ENCODE results near the gene MDFI.

The MDFI gene, protein sequence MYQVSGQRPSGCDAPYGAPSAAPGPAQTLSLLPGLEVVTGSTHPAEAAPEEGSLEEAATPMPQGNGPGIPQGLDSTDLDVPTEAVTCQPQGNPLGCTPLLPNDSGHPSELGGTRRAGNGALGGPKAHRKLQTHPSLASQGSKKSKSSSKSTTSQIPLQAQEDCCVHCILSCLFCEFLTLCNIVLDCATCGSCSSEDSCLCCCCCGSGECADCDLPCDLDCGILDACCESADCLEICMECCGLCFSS

GRCh38 chr6:41638002-41638934, at the start of gene MDFI:
Gene MDFI, plus strand, starts transcription at chr6:41638468. Its CDS starts 282 bp downstream, at chr6:41638750.
- in situ Hi-C loops (cut with HindIII; ENCODE audit: low sequenced_read_pairs) = no loop called here

GRCh38 chr6:41589223-41589622, 49.0 kb upstream of the MDFI start:
- in situ Hi-C loops (cut with HindIII; ENCODE audit: low sequenced_read_pairs) = no loop called here

GRCh38 chr6:41589636-41590622, 48.3 kb upstream of the MDFI start:
- in situ Hi-C loops (cut with HindIII; ENCODE audit: low sequenced_read_pairs) = no loop called here

- in situ Hi-C loops (cut with HindIII; ENCODE audit: low sequenced_read_pairs) = no loop called here
These were observed 47.1 kb upstream of the MDFI start for GRCh38 chr6:41591122-41591521.

GRCh38 chr6:41591859-41592502, 46.3 kb upstream of the MDFI start:
- in situ Hi-C loops (cut with HindIII; ENCODE audit: low sequenced_read_pairs) = no loop called here

DNA sequence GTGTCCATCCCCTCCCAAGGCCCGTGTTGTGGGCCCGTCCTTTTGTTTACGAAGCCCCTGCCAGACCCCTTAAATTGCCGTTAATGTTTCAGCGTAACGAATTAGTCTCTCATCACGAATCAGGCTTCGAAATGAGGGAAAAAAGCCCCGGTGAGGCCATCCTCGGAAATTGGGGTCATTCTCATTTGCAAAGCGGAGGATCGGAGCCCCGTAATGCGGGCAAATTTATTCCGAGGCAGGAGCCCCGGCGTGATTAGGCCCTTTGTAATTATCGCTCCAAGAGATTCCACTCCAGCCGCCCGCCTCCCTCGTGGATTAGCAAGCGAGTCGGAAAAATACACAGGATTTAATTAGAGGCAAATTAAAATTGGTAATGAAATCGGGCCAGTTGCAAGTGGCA, 44.9 kb upstream of the MDFI start:
- in situ Hi-C loops (cut with HindIII; ENCODE audit: low sequenced_read_pairs) = no loop called here

DNA sequence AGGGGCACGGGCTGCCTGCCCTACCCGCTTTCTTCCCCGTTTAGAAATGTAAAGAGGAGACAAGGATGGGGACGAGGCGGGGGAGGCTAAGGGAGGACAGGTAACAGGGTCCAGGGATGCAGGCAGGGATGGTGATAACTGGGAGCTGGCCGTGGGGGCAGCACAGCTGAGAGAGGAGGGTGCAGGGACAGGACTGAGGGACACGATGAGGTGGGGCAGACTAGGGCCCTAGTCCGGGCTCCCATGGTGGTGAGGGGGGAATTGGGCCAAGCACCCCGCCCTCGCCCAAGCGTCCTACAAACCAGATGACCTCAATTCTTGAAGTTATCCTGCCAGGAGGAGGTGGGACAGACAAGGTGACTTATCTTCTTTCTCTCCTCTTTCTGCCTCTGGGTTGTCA, 44.4 kb upstream of the MDFI start:
- in situ Hi-C loops (cut with HindIII; ENCODE audit: low sequenced_read_pairs) = no loop called here

- in situ Hi-C loops (cut with HindIII; ENCODE audit: low sequenced_read_pairs) = no loop called here
These were observed 43.9 kb upstream of the MDFI start for GRCh38 chr6:41594326-41594725.

DNA sequence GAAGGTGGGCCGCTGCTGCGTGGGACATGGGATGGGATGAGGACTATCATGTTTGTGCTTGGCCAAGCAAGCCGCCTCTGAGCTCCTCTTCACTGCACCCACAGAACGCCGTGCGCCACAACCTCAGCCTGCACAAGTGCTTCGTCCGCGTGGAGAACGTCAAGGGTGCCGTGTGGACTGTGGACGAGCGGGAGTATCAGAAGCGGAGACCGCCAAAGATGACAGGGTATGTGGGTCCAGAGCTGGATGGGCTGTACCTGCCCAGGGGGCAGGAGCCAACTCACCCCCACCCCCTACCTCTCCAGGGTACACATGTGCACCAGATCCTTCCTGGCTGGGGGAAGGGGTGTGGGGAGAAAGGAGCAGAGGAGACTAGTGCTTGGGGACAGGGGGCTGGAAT, 43.5 kb upstream of the MDFI start:
- in situ Hi-C loops (cut with HindIII; ENCODE audit: low sequenced_read_pairs) = no loop called here

DNA sequence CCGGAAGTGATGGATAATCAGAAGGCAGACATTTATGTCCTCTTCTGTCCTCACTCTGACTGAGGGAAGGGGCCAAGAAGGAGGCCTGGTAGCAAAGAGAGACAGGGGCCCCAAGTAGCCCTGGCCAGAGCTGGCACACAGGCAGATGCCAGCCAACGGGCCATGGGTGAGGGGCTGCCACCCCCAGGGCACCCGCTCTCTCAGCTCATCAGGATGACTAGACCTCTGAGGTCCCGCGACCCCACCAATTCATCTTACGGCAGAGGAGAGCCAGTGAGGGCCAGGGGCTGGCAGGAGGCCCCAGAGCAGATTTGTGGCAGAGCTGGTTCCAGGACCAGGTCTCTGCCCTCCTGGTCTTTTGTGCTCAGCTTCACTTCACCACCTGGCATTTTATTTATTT, 43.1 kb upstream of the MDFI start:
- in situ Hi-C loops (cut with HindIII; ENCODE audit: low sequenced_read_pairs) = no loop called here

DNA sequence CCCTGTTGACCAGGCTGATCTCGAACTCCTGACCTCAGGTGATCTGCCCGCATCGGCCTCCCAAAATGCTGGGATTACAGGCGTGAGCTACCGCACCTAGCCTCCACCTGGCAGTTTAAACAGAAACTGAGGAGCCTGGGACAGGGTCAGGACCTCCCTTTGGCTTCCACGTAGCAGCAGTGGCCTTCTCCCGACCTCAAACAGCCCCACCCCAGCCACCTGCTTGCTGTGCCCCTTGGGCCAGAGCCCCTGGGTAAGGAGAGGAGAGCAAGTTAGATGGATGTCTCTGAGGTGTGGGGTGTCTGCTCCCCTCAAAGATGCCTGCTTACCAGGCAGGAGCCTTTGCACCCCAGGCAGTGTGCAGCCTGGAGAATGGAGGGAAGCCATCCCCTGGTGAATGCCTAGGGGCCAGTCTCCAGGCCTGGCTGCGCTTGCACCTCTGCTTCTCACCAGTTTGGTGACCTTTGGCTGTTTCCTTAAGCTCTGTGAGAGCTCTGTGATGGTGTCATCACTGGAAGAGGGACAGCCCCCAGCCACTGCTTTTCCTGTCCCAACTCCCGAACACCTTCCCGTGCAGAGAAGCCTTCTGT, 42.1 kb upstream of the MDFI start:
- in situ Hi-C loops (cut with HindIII; ENCODE audit: low sequenced_read_pairs) = no loop called here

- in situ Hi-C loops (cut with HindIII; ENCODE audit: low sequenced_read_pairs) = no loop called here
These were observed 41.5 kb upstream of the MDFI start for GRCh38 chr6:41596807-41597206.

DNA sequence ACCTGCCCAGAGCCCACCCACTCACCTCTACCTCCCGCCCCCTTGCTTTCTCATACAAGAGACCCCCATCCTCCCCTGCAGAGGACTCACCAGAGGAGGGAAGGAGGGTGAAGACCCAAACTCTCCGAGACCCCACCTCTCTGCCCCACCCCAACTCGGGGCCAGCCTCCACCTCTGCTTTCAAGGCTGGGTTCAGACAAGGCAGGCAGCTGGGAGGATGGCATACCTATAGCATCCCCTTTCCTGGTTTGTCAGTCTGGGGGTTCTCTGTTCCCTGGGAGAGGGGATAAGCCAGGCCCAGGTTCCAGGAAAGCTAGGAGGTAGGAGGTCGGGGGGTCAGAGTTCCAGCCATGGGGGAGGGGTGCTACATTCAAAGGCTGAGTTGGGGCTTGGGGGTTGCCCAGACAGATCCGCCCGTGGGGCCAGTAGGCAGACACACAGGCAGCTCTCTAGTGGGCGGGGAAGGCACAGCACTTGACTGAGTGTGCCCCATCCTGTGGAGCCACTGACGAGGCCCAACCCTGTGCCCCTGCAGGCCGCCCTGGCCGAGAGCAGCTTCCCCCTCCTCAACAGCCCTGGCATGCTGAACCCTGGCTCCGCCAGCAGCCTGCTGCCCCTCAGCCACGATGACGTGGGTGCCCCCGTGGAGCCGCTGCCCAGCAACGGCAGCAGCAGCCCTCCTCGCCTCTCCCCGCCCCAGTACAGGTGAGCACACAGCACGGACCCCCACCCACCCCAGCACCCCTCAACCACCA, 40.8 kb upstream of the MDFI start:
- in situ Hi-C loops (cut with HindIII; ENCODE audit: low sequenced_read_pairs) = no loop called here

- in situ Hi-C loops (cut with HindIII; ENCODE audit: low sequenced_read_pairs) = no loop called here
These were observed 39.6 kb upstream of the MDFI start for GRCh38 chr6:41598670-41599014.

GRCh38 chr6:41599015-41599851, 39.0 kb upstream of the MDFI start:
- in situ Hi-C loops (cut with HindIII; ENCODE audit: low sequenced_read_pairs) = no loop called here

- in situ Hi-C loops (cut with HindIII; ENCODE audit: low sequenced_read_pairs) = no loop called here
These were observed 38.3 kb upstream of the MDFI start for GRCh38 chr6:41599852-41600445.

DNA sequence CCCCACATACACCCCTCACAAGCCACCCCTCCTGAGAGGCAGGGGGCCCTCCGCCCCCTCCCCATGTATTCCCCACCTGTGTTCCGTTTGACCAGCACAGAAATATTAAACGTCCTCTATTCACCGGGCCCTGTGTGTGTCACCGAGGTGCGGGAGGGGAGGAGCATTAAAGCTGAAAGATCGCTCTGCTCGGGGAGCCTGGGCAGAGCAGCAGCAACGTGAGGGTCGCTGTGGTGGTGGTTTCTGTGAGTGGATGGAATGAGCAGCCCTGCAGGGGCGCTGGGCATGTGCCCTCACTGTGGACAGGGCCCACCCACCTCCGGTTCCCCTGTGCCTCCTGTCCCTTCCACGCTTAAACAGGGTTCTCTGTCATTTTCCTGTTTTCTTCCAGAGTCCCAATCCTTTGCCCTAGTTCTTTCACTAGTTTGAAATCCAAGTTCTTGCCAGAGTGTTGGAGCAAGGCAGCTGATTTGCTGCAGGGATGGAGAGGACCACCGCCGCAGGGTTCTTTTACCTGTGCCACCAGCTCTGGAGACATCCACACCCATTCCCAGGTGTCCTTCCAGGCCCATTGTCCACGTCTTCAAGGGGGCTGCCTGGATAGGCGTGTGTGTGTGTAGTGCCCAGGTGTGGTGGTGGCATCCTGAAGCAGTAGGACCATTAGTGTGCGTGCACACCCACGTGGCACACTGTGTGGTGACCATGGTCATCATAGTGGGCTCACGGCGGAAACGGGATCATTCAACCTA, 37.6 kb upstream of the MDFI start:
- in situ Hi-C loops (cut with HindIII; ENCODE audit: low sequenced_read_pairs) = no loop called here

DNA sequence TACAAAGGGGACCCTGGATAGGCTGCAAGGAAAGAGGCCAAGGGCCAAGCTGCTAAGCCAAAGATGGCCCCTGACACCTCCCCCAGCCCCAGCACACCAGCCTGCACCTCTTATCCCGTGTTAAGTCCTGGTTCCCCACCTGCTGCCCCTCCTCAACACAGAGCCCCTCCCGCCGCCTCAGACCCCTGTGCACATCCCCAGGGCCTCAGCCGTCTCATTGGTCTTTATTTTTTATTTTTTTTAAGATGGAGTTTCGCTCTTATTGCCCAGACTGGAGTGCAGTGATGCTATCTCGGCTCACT, 37.1 kb upstream of the MDFI start:
- in situ Hi-C loops (cut with HindIII; ENCODE audit: low sequenced_read_pairs) = no loop called here

Data from DLD1 (cell line).